ENCODE results near the gene GALR1. TPM values are rescaled to one million over a fixed set of nuclear protein-coding genes. Genes with fewer than 3 reads are reported as not detected.

The GALR1 gene
- total RNA-seq, 1 experiment from 2014 or later: not detected

GRCh38 chr18:77304268-77304667 lies 54.6 kb downstream of the GALR1 start:
- no TSS peak for BruUV-seq (replicated peaks)
- intact Hi-C loops (cut with micrococcal nuclease; ENCODE audit: unreplicated experiment): no loop called here
- no peak overlapping the region for H3K27ac Mint-ChIP-seq (ENCODE audit: unreplicated experiment)

GRCh38 chr18:77305676-77306075 lies 56.0 kb downstream of the GALR1 start:
- Histone ChIP-seq H3K36me3 (ENCODE audit: control insufficient read depth, insufficient read depth, low read length) (no peaks in the 10 kb centered on the region), H3K9me3 (no peaks in the 10 kb centered on the region), H3K27me3 (replicated peaks; ENCODE audit: control insufficient read depth, insufficient read depth, low read length) (no peaks in the 10 kb centered on the region), H3K4me1 (no peaks in the 10 kb centered on the region), H3K4me3 (ENCODE audit: low read depth, low read length) (no peak overlapping the region)
- no peaks in the 10 kb centered on the region for H3K36me3 Mint-ChIP-seq (ENCODE audit: insufficient read depth, unreplicated experiment)
- CTCF ChIA-PET: no interaction called here
- POLR2A ChIA-PET: no interaction called here
- DNase-seq: no peak
- intact Hi-C loops (cut with micrococcal nuclease; ENCODE audit: unreplicated experiment): no loop called here
- no peaks in the 10 kb centered on the region for H3K9me3 Mint-ChIP-seq (ENCODE audit: unreplicated experiment)
- no TSS peak for BruUV-seq (replicated peaks)
- no peak overlapping the region for H3K27ac Mint-ChIP-seq (ENCODE audit: unreplicated experiment)
- no peaks in the 10 kb centered on the region for H3K4me1 Mint-ChIP-seq (ENCODE audit: low read depth, unreplicated experiment)
- TF ChIP-seq CTCF (IDR thresholded peaks at IDR 0.05; ENCODE audit: insufficient read depth in 1 of 2, low read depth in 1 of 2, low read length in 1 of 2, severe bottlenecking in 1 of 2, unreplicated experiment in 1 of 2): no peak
- H3K27me3 Mint-ChIP-seq (ENCODE audit: insufficient read depth, unreplicated experiment): peaks cover 2% of the 10 kb centered on the region
- no peak overlapping the region for H3K4me3 Mint-ChIP-seq (ENCODE audit: unreplicated experiment)

More at GRCh38 chr18:77304268-77304667, 54.6 kb downstream of the GALR1 start:
- no peaks in the 10 kb centered on the region for H3K4me1 Mint-ChIP-seq (ENCODE audit: low read depth, unreplicated experiment)
- ChIA-PET POLR2A (no interaction called here), CTCF (no interaction called here)
- DNase-seq: no peak
- H3K36me3 ChIP-seq (ENCODE audit: control insufficient read depth, insufficient read depth, low read length): no peaks in the 10 kb centered on the region
- no peak for TF ChIP-seq CTCF (IDR thresholded peaks at IDR 0.05; ENCODE audit: insufficient read depth in 1 of 2, low read depth in 1 of 2, low read length in 1 of 2, severe bottlenecking in 1 of 2, unreplicated experiment in 1 of 2)
- H3K9me3 Mint-ChIP-seq (ENCODE audit: unreplicated experiment): no peaks in the 10 kb centered on the region
- H3K36me3 Mint-ChIP-seq (ENCODE audit: insufficient read depth, unreplicated experiment): no peaks in the 10 kb centered on the region
- H3K9me3 ChIP-seq: no peaks in the 10 kb centered on the region
- H3K27me3 Mint-ChIP-seq (ENCODE audit: insufficient read depth, unreplicated experiment): peaks cover 2% of the 10 kb centered on the region
- H3K4me3 ChIP-seq (ENCODE audit: low read depth, low read length): no peak overlapping the region
- no peaks in the 10 kb centered on the region for H3K4me1 ChIP-seq
- no peak overlapping the region for H3K4me3 Mint-ChIP-seq (ENCODE audit: unreplicated experiment)
- no peaks in the 10 kb centered on the region for H3K27me3 ChIP-seq (replicated peaks; ENCODE audit: control insufficient read depth, insufficient read depth, low read length)

GRCh38 chr18:77308216-77308615 lies 58.6 kb downstream of the GALR1 start:
- no peaks in the 10 kb centered on the region for H3K4me1 ChIP-seq
- H3K27me3 ChIP-seq (replicated peaks; ENCODE audit: control insufficient read depth, insufficient read depth, low read length): no peaks in the 10 kb centered on the region
- H3K4me3 ChIP-seq (ENCODE audit: low read depth, low read length): no peak overlapping the region
- no peak for DNase-seq
- Mint-ChIP-seq H3K9me3 (ENCODE audit: unreplicated experiment) (no peaks in the 10 kb centered on the region), H3K36me3 (ENCODE audit: insufficient read depth, unreplicated experiment) (no peaks in the 10 kb centered on the region), H3K27me3 (ENCODE audit: insufficient read depth, unreplicated experiment) (no peaks in the 10 kb centered on the region), H3K4me1 (ENCODE audit: low read depth, unreplicated experiment) (no peaks in the 10 kb centered on the region), H3K4me3 (ENCODE audit: unreplicated experiment) (no peak overlapping the region), H3K27ac (ENCODE audit: unreplicated experiment) (no peak overlapping the region)
- ChIA-PET POLR2A (no interaction called here), CTCF (no interaction called here)
- no peaks in the 10 kb centered on the region for H3K9me3 ChIP-seq
- BruUV-seq (replicated peaks): no TSS peak
- no peak for TF ChIP-seq CTCF (IDR thresholded peaks at IDR 0.05; ENCODE audit: insufficient read depth in 1 of 2, low read depth in 1 of 2, low read length in 1 of 2, severe bottlenecking in 1 of 2, unreplicated experiment in 1 of 2)
- intact Hi-C loops (cut with micrococcal nuclease; ENCODE audit: unreplicated experiment): no loop called here
- no peaks in the 10 kb centered on the region for H3K36me3 ChIP-seq (ENCODE audit: control insufficient read depth, insufficient read depth, low read length)

Data from Caco-2 (cell line).